Measurements from ENCODE around the gene SPRYD7.
"Not testable (repeated sequence)": the region's sequence is repeated elsewhere in the genome, so short reads cannot be mapped to it uniquely, and the experiment has no call there.

- TF ChIP-seq EZH2phosphoT487 (IDR thresholded peaks at IDR 0.05; ENCODE audit: insufficient read depth, low read depth); EZH2 (IDR thresholded peaks at IDR 0.05; ENCODE audit: insufficient read depth, poor library complexity, severe bottlenecking): not testable (repeated sequence)
Observed at GRCh38 chr13:49920969-49921368, 15.2 kb downstream of the SPRYD7 start.
